Thymus (tissue), 11 donors: ENCODE data around the gene PKD1L1. TPM values are rescaled to one million over a fixed set of nuclear protein-coding genes. Genes with fewer than 3 reads are reported as not detected.

Experiments
- DNase-seq, 9 donors: peaks; one replicate each; pipeline ENCODE4 v3.0.0-alpha.2; 2013; ENCODE audit warnings: low spot score in 9 of 9, low read depth in 6 of 9, missing footprints in 1 of 9
- H3K27ac ChIP-seq, 2 donors: one replicate each; pipeline ENCODE4 v1.5.1; 2013; ENCODE audit warnings: control low read depth in 1 of 2, low read depth in 1 of 2, low read length in 1 of 2, mild to moderate bottlenecking in 1 of 2, moderate library complexity in 1 of 2
- H3K27me3 ChIP-seq, 2 donors: one replicate each; pipeline ENCODE4 v1.5.1; 2013; ENCODE audit warnings: low read length in 1 of 2; ENCODE audit not compliant: control insufficient read depth in 2 of 2, insufficient read depth in 1 of 2
- H3K36me3 ChIP-seq, 2 donors: one replicate each; pipeline ENCODE4 v1.5.1; 2013; ENCODE audit warnings: low read length in 1 of 2, mild to moderate bottlenecking in 1 of 2, moderate library complexity in 1 of 2; ENCODE audit not compliant: control insufficient read depth in 2 of 2, insufficient read depth in 2 of 2
- H3K4me1 ChIP-seq, 2 donors: one replicate each; pipeline ENCODE4 v1.5.1; 2013; ENCODE audit warnings: low read length in 2 of 2; ENCODE audit not compliant: control insufficient read depth in 2 of 2, insufficient read depth in 2 of 2
- H3K4me3 ChIP-seq, 2 donors: one replicate each; pipeline ENCODE4 v1.5.1; 2013; ENCODE audit warnings: low read length in 2 of 2, control low read depth in 1 of 2, mild to moderate bottlenecking in 1 of 2
- H3K9me3 ChIP-seq, 2 donors: one replicate each; pipeline ENCODE4 v1.5.1; 2013; ENCODE audit warnings: low read length in 1 of 2, mild to moderate bottlenecking in 1 of 2; ENCODE audit not compliant: control insufficient read depth in 2 of 2, insufficient read depth in 1 of 2
- WGBS: extraction: QIAGEN DNeasy Blood & Tissue Kit; methylation state at CpG from one replicate; pipeline ENCODE4 v1.1.7; 2013; 5-methylcytosine and 5-hydroxymethylcytosine counted together
- polyA plus RNA-seq: library from polyadenylated mRNA; stranded (reverse); fragments of 200-250 nt; gene quantifications from one replicate; pipeline ENCODE4 v1.2.3, GENCODE V29; 2013
- total RNA-seq: library from RNA; stranded (reverse); fragments of 120-200 nt; gene quantifications from one replicate; pipeline ENCODE4 v1.2.4, GENCODE V29; 2013
- donor health status: healthy.

The PKD1L1 gene
- total and polyA plus RNA-seq, 2 donors = 0.19 to 0.78 TPM

GRCh38 chr7:47875998-47876744 lies 72.1 kb downstream of the PKD1L1 start:
- Histone ChIP-seq H3K36me3 (no peaks in the 10 kb centered on the region), H3K27me3 (no peaks in the 10 kb centered on the region), H3K4me1 (no peaks in the 10 kb centered on the region), H3K9me3 (no peaks in the 10 kb centered on the region), H3K27ac (no peak overlapping the region), H3K4me3 (no peak overlapping the region)
- no peak for DNase-seq
- 81% methylated on average over 2 of the region's 2 CpGs for WGBS

DNA sequence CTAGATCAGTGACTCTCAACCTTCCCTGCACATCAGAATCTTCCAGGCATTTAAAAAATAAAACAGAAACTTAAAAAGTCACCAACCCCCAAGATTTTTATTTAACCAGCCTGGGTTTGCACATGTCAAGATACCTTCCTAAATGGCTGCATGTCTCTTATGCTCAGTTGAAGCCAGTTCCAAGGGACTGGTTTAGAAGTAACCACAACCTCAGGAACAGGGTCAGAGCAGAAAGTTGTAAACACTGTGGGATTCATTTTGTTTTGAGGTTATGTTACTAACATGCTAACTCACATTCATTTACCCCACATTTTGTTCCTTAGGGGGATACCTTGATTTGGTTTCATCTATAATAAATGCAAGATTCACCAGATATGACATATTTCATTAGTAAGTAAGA lies 72.9 kb downstream of the PKD1L1 start:
- no peaks in the 10 kb centered on the region for H3K9me3 ChIP-seq
- no peak overlapping the region for H3K27ac ChIP-seq
- no peak for DNase-seq
- H3K27me3 ChIP-seq = no peaks in the 10 kb centered on the region
- no peaks in the 10 kb centered on the region for H3K36me3 ChIP-seq
- no peak overlapping the region for H3K4me3 ChIP-seq
- no peaks in the 10 kb centered on the region for H3K4me1 ChIP-seq

- H3K4me3 ChIP-seq = no peak overlapping the region
- H3K27me3 ChIP-seq = no peaks in the 10 kb centered on the region
- H3K36me3 ChIP-seq = no peaks in the 10 kb centered on the region
- H3K27ac ChIP-seq = no peak overlapping the region
- 91% methylated on average over 5 of the region's 5 CpGs for WGBS
- H3K9me3 ChIP-seq = no peaks in the 10 kb centered on the region
- no peak for DNase-seq
- no peaks in the 10 kb centered on the region for H3K4me1 ChIP-seq
These were observed 74.5 kb downstream of the PKD1L1 start for GRCh38 chr7:47873762-47874161.

GRCh38 chr7:47867286-47867685 lies 81.0 kb downstream of the PKD1L1 start:
- DNase-seq = no peak
- WGBS = 91% methylated on average over 3 of the region's 3 CpGs
- Histone ChIP-seq H3K9me3 (no peaks in the 10 kb centered on the region), H3K27me3 (no peaks in the 10 kb centered on the region), H3K4me1 (no peaks in the 10 kb centered on the region), H3K36me3 (no peaks in the 10 kb centered on the region), H3K27ac (no peak overlapping the region), H3K4me3 (no peak overlapping the region)

DNA sequence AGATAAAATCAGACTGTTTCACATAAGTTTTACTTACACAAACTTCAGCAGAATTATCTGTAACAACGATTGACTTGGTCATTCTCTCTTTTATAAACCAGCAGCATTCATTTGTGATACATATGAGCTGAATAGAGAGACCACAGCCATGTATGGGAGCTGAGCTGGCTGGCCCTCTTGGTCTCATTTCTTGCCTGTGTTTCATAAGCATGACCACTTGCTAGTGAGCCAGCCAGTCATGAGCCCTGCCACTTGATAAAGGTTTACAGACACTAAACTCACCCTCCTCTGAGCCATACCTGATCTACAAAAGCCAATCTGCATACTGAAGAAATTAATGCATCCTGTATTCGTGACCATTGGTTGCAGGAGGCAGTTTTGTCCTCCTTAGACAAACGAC lies 82.1 kb downstream of the PKD1L1 start:
- Histone ChIP-seq H3K9me3 (no peaks in the 10 kb centered on the region), H3K4me3 (no peak overlapping the region), H3K27me3 (no peaks in the 10 kb centered on the region), H3K4me1 (no peaks in the 10 kb centered on the region), H3K36me3 (no peaks in the 10 kb centered on the region), H3K27ac (no peak overlapping the region)
- no peak for DNase-seq
- WGBS = 82% methylated on average over 3 of the region's 3 CpGs

- no peak for DNase-seq
- no peak overlapping the region for H3K27ac ChIP-seq
- H3K9me3 ChIP-seq = no peaks in the 10 kb centered on the region
- H3K4me1 ChIP-seq = no peaks in the 10 kb centered on the region
- WGBS = 96% methylated on average over 9 of the region's 9 CpGs
- H3K36me3 ChIP-seq = no peaks in the 10 kb centered on the region
- no peak overlapping the region for H3K4me3 ChIP-seq
- no peaks in the 10 kb centered on the region for H3K27me3 ChIP-seq
These were observed 95.7 kb downstream of the PKD1L1 start for GRCh38 chr7:47852330-47853245.

- H3K4me3 ChIP-seq = no peak overlapping the region
- no peaks in the 10 kb centered on the region for H3K4me1 ChIP-seq
- no peaks in the 10 kb centered on the region for H3K27me3 ChIP-seq
- no peak for DNase-seq
- no peaks in the 10 kb centered on the region for H3K36me3 ChIP-seq
- no peak overlapping the region for H3K27ac ChIP-seq
- no peaks in the 10 kb centered on the region for H3K9me3 ChIP-seq
- 90% methylated on average over 5 of the region's 5 CpGs for WGBS
These were observed 101.1 kb downstream of the PKD1L1 start for GRCh38 chr7:47847207-47847606.

DNA sequence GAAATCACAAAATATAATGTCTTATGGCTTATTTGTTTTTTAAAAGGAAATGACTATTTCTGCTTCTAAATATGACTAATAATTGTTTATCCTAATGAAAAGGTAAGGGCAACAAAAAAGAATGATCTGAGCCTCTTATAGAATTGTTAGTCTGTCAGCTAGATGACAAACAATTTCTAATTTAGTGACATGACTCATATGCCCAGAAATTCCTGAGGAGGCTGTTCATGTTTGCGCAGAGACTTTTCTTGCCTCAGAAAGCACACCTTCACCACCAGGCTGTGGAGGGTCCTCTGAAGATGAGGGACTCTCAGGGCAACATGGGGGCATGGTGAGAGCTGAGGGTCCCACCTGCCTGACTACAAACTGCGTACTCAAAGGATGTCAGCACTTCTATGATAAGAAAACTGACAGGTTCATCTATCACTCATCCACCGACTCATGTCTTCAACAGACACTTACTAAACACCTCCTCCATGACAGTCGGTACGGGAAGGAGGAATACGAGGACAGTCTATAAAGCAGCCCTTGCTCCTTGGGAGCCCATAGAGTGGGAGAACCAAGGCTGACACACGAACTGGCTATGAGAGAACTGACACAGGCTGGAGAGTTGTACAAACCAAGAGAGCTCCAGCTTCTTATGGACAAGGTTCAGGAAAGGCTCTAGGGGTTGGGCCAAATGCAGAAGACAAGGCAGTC lies 102.0 kb downstream of the PKD1L1 start:
- Histone ChIP-seq H3K4me1 (no peaks in the 10 kb centered on the region), H3K27ac (no peak overlapping the region), H3K27me3 (no peaks in the 10 kb centered on the region), H3K4me3 (no peak overlapping the region), H3K36me3 (no peaks in the 10 kb centered on the region), H3K9me3 (no peaks in the 10 kb centered on the region)
- no peak for DNase-seq
- 95% methylated on average over 7 of the region's 7 CpGs for WGBS

GRCh38 chr7:47844311-47844710 lies 104.0 kb downstream of the PKD1L1 start:
- peaks cover 0 to 2% of the 10 kb centered on the region in 2 donors for H3K27me3 ChIP-seq
- no peak overlapping the region for H3K4me3 ChIP-seq
- no peaks in the 10 kb centered on the region for H3K9me3 ChIP-seq
- no peak overlapping the region for H3K27ac ChIP-seq
- H3K36me3 ChIP-seq = no peaks in the 10 kb centered on the region
- H3K4me1 ChIP-seq = no peaks in the 10 kb centered on the region
- no peak for DNase-seq
